ENCODE results near the gene RELT. TPM values are rescaled to one million over a fixed set of nuclear protein-coding genes. Genes with fewer than 3 reads are reported as not detected.

RELT gene
- total RNA-seq, 1 experiment from 2014 or later = 10.2 TPM

GRCh38 chr11:73382183-73382582 is 6.0 kb downstream of the RELT start:
- no peak overlapping the region for H4K8ac ChIP-seq (replicated peaks; ENCODE audit: insufficient read length, low read depth, low read length)
- H2AK5ac ChIP-seq (ENCODE audit: insufficient read length, low read length) = no peak overlapping the region
- no peaks in the 10 kb centered on the region for H3K9me3 Mint-ChIP-seq
- H3T11ph ChIP-seq (ENCODE audit: low read length) = no peak overlapping the region
- H4K91ac ChIP-seq (ENCODE audit: insufficient read length, low read depth, low read length) = no peak overlapping the region
- no peak for DNase-seq
- WGBS (ENCODE audit: extremely low coverage, insufficient read length, low lambda C conversion rate) = no CpG with 5 or more reads among the region's 7 CpGs
- H3K27me3 ChIP-seq (ENCODE audit: insufficient read depth, low read length) = no peaks in the 10 kb centered on the region; the same call in 1 of the 2 replicates
- H2BK15ac ChIP-seq (ENCODE audit: low read depth, low read length) = no peak overlapping the region
- peak overlapping the region; percentile 7; the same call in 1 of the 2 replicates for H3K14ac ChIP-seq (ENCODE audit: insufficient read depth, low read length)
- no peak overlapping the region for H3K23ac ChIP-seq (ENCODE audit: insufficient read length, low read depth, low read length)
- H3K79me1 ChIP-seq (ENCODE audit: insufficient read depth, low read depth, low read length, poor library complexity, severe bottlenecking) = no peaks in the 10 kb centered on the region
- H2AFZ ChIP-seq (ENCODE audit: low read length) = no peak overlapping the region
- no peak overlapping the region for H2BK12ac ChIP-seq (ENCODE audit: insufficient read length, low read depth, low read length)
- no peak overlapping the region for H3K56ac ChIP-seq (ENCODE audit: insufficient read length, low read depth, low read length)
- peaks cover 24 to 36% of the 10 kb centered on the region in 2 experiments for H3K4me1 Mint-ChIP-seq
- H3K4me1 ChIP-seq (ENCODE audit: insufficient read depth, low read length) = no peaks in the 10 kb centered on the region
- H2BK20ac ChIP-seq (ENCODE audit: low read depth, low read length, poor library complexity, severe bottlenecking) = no peak overlapping the region
- no peak overlapping the region for H3K18ac ChIP-seq (ENCODE audit: insufficient read length, low read depth, low read length)
- H3K4ac ChIP-seq (ENCODE audit: low read depth, low read length) = no peak overlapping the region
- H3K9ac ChIP-seq (ENCODE audit: extremely low read depth, insufficient read length, low read length) = no peak overlapping the region
- H3K4me3 Mint-ChIP-seq = no peak overlapping the region
- no peaks in the 10 kb centered on the region for H3K23me2 ChIP-seq (ENCODE audit: insufficient read length, low read depth, low read length, poor library complexity, severe bottlenecking)
- no peak for TF ChIP-seq CTCF (conservative IDR thresholded peaks at IDR 0.05)
- no peaks in the 10 kb centered on the region; a peak in 1 of 7 replicates for H3K36me3 Mint-ChIP-seq (ENCODE audit: insufficient read depth in 1 of 3, low read depth in 3 of 3)
- no peak overlapping the region for H2BK120ac ChIP-seq (ENCODE audit: low read depth, low read length, poor library complexity, severe bottlenecking)
- H3K4me2 ChIP-seq (ENCODE audit: insufficient read depth, insufficient read length, low read length) = no peak overlapping the region
- no peak overlapping the region for H4K5ac ChIP-seq (ENCODE audit: insufficient read length, low read depth, low read length)
- no peak overlapping the region for H3K27ac ChIP-seq (ENCODE audit: insufficient read length, low read depth, low read length)
- no peaks in the 10 kb centered on the region; the same call in 1 of the 2 replicates for H3K79me2 ChIP-seq (ENCODE audit: insufficient read depth, low read length)
- H4K20me1 ChIP-seq (ENCODE audit: control insufficient read depth, insufficient read depth, insufficient read length) = no peaks in the 10 kb centered on the region
- no peaks in the 10 kb centered on the region for H3K9me3 ChIP-seq (ENCODE audit: control insufficient read depth, low read depth, low read length)
- H2BK5ac ChIP-seq (ENCODE audit: insufficient read length, low read length) = no peak overlapping the region
- no peak overlapping the region for H3K27ac Mint-ChIP-seq
- peaks cover 9% of the 10 kb centered on the region for H3K27me3 Mint-ChIP-seq (ENCODE audit: low read depth)

All from H9 (cell line).